GM21447 (cell line): ENCODE data around the gene PIK3R1.

Experiments used
- ATAC-seq: cut with Tn5 transposase; IDR thresholded peaks from one replicate; pipeline ENCODE4 v1.9.1; 2021; ENCODE audit not compliant: unreplicated experiment

Gene PIK3R1

DNA sequence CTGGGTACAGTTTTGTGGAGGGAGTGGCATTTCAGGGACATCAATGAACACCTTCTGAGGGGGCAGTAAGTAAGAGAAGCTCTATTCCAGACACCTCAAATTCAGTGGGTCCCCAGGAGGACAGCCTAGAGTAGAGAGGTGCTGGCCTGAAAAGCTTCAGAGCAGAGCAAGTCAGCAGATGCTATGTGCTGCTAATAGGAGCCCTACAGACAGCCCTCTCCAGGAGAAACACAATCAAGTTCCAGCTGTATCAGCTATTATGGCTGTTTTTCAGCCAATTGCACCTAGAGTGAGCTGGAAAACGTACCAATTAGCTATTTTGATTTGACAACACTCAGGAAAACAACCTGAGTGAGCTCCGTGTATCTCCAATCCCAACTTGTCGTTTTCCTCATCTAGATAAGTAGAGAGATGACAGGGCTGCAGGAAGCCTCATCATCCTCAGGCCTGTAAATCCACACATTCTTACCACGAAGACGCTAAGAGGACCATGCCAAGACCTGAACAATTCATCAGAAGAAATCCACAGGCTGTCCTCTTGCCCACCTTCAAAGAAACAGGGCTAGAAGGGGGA is 104.9 kb downstream of the PIK3R1 start:
- no peak for ATAC-seq

DNA sequence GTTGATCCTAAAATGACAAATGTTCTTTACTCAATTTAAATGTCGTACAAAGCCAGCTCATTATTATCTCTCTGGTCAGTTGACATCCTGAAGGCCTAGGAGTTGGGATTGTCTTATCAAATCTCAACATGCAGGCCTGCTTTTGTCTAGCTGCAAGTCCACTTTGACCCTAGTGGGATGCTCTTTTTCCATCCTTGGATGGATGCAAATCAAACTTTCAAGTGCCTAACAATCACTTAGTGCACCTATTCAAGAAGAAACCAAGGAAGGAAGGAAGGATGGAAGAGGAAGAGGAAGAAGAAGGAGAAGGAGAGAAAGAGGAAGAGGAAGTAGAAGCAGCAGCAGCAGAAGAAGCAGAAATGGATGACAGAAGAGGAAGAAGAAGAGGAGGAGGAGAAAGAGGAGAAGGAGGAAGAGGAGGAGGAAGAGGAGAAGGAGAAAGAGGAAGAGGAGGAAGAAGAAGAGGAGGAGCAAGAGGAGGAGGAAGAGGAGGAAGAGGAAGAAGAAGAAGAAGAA is 109.6 kb downstream of the PIK3R1 start:
- no peak for ATAC-seq

DNA sequence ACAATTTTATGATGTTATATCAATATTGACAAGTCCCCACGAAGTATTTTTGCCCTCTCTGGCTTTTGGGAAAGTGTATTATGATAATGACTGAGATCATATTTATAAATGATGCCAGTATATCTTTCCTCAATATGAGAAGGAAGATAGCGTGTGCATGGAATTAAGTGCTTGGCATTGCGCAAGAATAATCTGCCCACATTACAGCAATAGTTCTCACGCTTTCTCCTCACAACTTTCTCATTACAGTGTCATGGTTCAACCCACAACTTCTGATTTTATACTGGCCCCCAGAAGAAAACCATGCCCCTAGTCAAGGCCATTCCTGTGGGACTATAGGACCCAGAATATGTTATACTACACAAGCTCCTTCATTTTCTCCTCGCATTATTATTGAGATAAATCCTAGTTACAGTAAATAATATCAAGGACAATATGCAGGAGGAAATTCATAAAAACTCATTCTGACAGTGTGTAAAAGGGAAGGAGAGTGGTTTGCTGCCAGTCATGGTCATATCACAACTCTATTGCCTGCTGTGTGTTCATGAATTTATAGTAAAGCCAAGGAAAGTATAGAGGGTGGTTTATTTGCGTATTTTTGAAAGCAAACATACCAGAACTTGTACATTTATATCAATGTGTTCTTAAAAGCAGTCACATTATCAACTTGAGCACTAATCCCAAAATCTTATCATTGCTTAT is 114.1 kb downstream of the PIK3R1 start:
- no peak for ATAC-seq

DNA sequence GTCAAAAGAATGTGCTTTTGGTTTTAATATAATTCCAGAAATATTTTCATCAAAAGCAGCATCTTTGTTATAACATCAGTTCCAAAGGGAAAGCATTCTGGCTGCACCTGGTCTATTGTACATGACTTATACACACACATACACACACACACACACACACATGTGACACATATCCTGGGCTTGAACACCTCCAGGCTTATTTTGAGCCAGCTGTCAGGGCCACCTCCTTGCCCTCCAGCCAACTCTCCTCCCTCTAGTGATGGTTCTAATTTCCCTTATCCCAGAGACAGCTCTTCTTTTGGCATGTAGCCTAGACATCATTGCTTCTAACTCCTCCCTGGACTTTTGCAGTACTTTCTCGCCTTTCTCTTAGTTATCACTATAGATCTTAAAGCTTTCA is 115.0 kb downstream of the PIK3R1 start:
- ATAC-seq: no peak

DNA sequence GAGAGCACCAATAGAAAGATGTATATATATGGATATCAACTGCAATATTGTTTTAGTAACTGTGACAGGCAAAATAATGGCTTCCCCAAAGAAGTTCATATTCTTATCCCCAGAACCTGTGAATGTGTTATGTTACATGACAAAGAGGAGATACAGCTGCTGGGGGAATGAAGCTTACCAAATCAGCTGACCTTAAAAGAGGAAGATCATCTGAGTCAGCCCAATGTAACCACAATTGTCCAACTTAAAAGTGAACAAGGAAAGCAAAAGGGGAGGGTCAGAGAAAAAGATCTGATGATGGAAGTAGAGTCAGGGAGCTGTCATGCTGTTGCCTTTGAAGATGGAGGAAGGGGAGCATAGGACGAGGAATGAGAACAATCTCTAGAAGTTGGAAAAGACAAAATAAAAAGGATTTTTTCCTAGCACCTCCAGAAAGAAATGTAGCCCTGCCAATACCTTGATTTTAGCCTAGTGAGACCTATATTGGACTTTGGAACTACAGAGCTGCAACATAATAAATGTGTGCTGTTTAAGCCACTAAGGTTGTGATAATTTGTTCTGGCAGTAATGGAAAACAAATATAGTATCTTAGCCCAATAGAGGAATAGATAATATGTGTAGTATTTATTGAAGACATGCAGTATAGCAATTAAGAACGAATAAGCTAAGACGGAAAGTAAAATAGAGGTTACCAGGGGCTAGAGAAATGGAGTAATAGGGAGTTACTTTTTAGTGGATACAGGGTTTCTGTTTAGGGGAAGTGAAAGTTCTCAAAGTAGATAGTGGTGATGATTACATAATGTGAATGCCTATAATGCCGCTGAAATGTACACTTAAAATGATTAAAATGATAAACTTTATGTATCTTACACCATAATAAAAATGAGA is 115.9 kb downstream of the PIK3R1 start:
- no peak for ATAC-seq

DNA sequence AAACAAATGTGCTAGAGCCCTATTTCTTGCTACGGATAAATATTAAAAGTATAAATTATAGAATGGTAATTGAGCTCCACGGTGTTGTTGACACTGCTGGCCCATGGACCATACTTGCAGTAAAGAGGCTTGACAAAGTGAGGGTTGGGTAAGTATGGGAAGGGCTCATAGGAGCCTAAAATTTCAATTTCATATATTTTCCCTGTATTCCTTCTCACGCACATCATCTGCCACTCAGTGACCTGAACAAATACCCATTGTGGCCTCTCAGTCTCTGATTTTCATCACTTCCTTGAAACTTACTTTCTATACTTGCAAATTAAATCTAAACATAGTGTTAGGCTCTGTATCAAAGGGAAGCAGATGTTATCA is 116.5 kb downstream of the PIK3R1 start:
- no peak for ATAC-seq

DNA sequence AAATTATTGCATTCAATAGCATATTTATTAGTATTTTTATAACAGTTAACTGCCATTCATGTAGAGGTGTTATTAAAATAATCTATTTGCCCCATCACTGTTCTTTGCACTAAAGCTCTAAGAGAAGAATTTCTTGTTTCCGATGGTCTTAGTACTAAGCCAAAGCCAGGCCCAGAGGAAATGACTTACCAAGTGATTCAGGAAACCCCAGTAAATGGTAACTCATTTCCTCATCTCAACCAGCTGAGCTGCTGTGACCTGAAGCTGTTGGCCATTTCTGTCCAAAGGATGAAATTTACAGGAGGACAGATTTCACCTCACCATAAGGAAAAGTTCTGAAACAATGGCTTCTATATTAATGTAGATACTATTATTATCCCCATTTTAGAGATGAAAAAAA is 117.0 kb downstream of the PIK3R1 start:
- no peak for ATAC-seq

DNA sequence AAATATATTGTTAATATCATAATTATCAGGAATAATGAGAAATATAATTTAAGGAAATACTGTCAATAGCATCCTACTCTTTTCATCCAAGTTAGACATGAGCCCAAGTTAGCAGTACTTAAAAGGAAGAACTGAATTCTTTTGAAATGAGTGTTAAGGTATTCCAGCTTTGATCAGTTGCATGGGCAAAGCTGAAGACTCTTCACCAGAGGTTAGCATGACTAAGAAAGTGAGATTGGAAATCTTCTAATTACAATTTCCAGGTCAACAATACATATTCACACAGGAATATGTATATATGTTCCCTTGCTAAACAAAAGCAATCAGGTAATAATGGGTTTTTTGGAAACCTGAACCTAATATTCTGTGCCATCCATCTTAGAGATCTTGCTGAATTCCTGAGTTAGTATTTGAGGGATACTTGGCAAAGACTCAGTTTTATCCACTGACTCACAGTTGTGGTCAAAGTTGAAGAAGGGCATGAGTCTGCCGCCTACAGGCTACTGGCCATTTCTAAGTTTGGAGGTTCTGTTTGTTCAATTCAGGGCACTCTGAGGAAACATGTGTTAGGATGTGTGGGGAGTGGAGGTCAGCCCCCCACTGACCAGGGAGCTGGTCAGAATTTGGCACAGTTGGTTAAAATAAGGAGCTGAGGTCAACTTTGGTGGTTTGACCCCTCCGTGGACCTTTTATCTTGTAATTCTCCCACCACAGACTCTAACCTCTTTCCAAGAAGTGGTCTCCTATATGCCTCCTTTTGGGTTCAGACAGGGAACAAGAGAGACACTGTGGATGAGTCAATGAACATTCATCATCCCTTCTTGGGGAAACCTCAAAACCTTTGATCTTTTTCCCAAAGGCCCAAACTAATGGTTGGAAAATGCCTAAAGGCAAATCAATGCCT is 118.3 kb downstream of the PIK3R1 start:
- ATAC-seq: no peak

DNA sequence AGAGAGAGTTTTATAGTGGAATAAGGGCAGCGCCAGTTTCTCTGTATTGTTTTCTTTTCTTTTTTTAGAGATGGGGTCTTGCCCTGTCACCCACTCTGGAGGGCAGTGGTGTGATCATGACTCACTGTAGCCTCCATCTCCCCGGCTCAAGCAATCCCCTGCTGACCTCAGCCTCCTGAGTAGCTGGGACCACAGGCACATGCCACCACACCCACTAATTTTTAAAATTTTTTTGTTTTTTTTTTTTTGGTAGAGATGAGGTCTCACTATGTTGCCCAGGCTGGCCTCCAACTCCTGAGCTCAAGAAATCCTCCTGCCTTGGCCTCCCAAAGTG is 119.0 kb downstream of the PIK3R1 start:
- no peak for ATAC-seq

DNA sequence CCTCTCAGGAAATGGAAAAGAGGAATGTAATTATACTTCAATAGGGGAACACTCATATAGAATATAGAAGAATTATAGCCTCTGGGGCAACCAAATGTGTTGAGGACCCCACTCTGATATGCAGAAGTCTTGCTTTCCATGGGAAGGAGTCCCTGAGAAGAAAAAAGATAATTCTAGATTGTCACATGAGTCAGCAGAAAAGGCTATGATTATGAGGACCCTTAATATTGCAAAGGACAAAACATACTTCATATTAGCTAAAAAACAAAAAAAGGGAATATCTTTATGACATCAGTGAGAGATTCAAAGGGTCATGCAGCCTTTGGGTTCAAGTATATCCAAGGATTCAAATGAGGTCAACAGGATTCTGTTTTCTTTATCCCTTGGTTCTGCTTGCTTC is 119.5 kb downstream of the PIK3R1 start:
- ATAC-seq: no peak

DNA sequence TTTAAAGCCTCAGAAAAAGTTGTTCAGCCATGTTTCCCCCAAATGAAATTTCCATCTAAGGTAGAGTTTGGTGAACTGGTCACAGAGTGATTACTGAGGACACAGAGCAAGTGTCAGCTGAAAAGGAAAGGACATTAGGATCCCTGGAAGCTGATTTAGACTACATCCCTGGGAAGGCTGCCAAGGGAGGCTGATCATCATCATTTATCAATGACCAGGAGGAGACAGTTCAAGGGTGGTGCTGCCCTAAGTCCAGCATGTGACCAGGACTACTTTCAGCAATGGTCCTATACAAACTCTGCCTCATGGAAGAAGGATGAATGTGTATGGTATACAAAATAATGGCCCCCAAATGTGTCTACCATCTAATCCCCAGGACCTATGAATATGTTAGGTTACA is 120.6 kb downstream of the PIK3R1 start:
- ATAC-seq: no peak

DNA sequence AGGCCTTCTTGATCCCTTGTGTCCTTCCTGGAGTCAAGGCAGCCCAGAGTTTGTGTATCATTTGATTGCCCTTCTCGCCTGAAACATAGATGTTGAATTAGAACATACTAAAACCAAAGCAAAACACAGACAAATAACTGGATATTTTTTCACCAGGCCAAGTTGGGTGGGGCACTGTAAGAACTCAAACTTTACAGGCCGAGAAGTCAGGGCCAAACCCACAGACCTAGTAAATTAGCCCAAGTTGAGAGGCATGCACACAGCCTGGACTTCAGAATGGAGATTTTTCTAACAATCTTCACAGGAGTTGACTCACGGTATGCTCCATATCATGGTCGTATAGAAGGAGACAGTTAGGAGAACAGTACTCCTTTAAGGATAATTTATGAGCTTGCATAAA is 121.7 kb downstream of the PIK3R1 start:
- ATAC-seq: no peak

DNA sequence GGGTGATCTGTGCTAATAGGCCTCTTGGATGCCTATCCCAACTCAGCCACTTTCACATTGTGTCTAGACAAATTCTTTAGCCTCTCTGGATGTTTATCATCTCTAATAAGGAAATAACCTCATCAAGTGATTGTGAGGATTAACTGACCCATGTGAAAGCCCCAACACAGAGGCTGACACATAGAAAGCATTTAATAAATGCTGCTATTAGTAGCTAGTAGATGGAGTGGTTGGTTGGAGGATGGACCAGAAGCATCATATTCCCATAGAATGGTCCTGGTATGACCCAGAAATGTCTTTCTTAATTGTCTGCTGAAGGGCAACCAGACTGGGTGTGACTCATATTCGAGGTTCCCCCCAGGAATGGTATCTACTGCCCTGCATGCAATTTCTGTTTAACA is 124.4 kb downstream of the PIK3R1 start:
- ATAC-seq: no peak

DNA sequence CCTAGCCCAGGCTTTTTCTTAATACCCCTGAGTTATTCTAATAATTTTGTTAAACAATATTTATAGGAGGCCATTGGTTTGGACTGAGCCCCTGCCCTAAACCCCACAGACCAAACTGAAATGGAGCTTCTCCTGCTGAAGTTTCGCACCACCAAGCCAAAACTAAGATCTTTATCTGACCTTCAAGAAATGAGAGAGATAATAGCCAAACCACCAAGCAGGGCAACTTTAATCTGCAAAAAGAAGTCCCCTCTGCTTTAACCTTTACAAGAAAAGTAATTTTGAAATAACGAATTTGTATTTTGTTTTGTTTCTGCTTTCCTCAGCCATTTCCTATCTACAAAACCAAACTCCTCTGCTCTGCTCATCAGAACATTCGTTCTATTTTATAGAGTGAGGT is 125.5 kb downstream of the PIK3R1 start:
- no peak for ATAC-seq

DNA sequence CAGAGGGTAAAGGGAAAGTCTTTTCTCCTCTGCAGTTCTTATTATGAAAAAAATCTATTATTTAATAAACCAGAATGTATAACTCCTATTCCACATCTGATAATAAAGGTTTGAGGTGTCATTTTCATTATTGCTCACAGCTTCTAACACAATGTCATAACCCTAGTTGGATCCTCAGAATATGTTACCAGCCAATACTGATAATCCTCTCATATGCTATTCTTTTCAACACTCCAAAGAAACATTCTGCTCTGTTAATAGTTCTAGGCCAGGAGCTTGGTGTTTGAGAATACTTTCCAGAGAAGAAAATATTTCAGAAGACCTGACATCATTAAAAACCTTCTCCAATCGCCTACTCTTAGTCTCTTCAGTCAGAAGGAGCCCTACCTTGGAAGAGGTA is 127.1 kb downstream of the PIK3R1 start:
- no peak for ATAC-seq

DNA sequence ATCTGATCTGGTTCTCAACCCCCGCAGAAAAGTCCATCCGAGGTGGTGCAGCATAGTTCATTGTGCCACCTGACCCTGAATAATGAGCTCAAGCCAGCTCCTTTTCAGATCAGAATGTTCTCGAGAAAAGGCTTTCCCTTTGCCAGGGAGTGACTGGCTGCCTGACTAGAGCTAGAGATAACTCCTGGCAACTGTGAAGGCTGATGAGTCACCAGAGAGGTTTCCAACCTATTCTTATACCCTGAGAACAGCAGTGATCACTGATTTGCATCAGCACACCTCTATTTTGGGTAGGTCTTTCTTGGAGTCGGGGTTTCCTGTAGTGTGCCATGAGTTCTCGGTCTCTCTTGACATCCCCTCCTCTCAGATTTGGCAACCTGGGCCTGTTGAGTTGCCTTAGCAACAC is 127.9 kb downstream of the PIK3R1 start:
- peak; percentile 78 for ATAC-seq

DNA sequence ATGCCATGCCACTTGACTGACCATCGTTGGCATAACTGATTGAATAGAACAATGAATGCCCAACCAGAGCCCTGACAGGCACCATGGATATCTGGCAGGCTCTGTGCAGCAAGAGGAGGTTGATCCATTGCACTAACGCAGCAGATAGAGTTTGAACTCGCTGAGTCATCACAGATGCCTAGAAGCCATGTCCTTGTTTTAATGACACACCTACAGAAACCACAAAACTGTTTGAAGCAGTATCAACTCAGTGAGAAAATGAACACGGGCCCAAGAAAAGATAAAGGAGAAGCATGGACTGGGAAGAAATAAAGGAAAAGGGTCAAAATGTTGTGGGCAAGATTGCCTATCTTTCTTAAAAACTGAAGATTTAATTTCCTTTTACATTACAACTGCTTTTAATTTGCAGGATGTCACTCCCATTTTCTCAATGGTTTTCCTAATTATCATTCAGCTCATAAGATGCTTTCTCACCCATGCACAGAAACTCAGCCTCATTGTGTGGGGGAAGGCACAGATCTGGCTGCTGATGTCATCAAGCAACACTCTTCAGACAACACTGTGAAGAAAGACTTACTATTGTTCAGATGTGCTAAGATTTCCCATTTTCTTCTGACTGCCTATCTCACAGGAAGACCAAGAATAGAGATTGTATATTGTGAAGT is 129.0 kb downstream of the PIK3R1 start:
- ATAC-seq: no peak

DNA sequence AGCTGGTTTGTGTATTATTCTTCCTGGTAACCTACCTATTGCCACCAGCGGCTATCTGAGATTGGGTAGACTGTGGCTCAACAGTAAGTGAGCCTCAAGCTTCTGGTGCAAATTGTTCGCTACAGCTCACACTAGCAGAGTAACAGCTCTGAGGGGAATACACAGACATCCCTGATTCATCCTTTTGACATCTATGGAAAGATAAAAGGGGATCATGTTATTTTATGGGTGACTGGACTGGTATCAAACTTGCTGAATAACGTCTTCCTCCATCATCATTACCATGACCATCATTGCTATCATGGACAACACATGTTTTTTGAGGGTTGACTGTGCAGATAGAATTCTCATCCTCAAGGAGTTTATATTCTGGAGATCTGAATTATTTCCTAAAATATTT is 129.6 kb downstream of the PIK3R1 start:
- ATAC-seq: no peak

DNA sequence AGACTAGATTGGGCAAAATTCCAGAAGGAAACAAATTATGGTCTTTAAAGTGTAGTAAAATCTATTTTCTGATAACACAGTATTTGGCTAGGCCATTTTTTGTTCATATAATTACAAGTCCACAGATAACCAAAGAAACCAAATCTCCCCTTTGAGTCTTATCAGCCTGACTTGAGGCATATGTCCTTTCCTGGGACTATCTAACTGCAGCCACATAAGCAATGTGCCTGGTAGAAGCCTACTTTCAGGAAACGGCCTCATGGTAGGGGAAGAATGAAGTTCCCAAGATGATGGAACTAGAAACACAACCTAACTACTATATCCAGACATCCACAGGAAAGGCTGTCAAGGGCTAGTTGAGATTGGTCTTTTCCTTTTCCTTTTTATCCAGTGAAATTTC is 130.0 kb downstream of the PIK3R1 start:
- no peak for ATAC-seq

DNA sequence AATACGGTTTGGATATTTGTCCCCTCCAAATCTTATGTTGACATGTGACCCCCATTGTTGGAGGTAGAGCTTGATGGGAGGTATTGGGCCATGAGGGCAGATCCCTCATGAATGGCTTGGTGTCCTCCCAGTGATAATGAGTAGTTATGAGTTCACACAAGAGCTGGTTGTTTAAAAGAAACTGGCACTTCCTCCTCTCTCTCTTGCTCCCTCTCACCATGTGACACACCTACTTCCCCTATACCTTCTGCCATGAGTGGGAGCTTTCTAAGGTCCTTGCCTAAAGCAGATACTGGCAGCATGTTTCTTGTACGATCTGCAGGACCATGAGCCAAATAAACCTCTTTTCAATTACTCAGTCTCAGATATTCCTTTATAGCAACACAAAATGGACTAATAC is 132.0 kb downstream of the PIK3R1 start:
- no peak for ATAC-seq
